MM.1S (cell line): Measurements from ENCODE around the gene HNRNPA3.

Source experiments
- DNase-seq: peaks from one replicate; pipeline ENCODE4 v3.0.0-alpha.2; 2015
- H2AFZ ChIP-seq: fragments of 300-600 bp; sonication (generic); 2 replicates; pipeline ENCODE4 v1.6.0; 2016; ENCODE audit warnings: antibody characterized with exemption, low read length
- H3F3A ChIP-seq: fragments of 300-600 bp; sonication (generic); 2 replicates; pipeline ENCODE4 v1.6.1; 2016; ENCODE audit warnings: mild to moderate bottlenecking, antibody characterized with exemption, low read length, moderate library complexity, mixed read lengths; ENCODE audit not compliant: insufficient read depth
- H3K27ac ChIP-seq: fragments of 300-600 bp; sonication (generic); 2 replicates; pipeline ENCODE4 v1.5.1; 2016; ENCODE audit warnings: mild to moderate bottlenecking, low read length
- H3K27me3 ChIP-seq: fragments of 300-600 bp; sonication (generic); replicated peaks from 2 replicates; pipeline ENCODE4 v1.6.0; 2016; ENCODE audit warnings: low read length; ENCODE audit not compliant: insufficient read depth
- H3K36me3 ChIP-seq: fragments of 300-600 bp; sonication (generic); replicated peaks from 2 replicates; pipeline ENCODE4 v1.6.1; 2016; ENCODE audit warnings: mild to moderate bottlenecking, low read length, mixed read lengths; ENCODE audit not compliant: insufficient read depth
- H3K4me1 ChIP-seq: fragments of 300-600 bp; sonication (generic); 2 replicates; pipeline ENCODE4 v1.6.1; 2016; ENCODE audit warnings: low read length, mixed read lengths
- H3K4me2 ChIP-seq: fragments of 300-600 bp; sonication (generic); 2 replicates; pipeline ENCODE4 v1.6.0; 2016; ENCODE audit warnings: low read depth, low read length
- H3K4me3 ChIP-seq: fragments of 300-600 bp; sonication (generic); 2 replicates; pipeline ENCODE4 v1.5.1; 2016; ENCODE audit warnings: low read length, mixed read lengths
- H3K79me2 ChIP-seq: fragments of 300-600 bp; sonication (generic); 2 replicates; pipeline ENCODE4 v1.6.1; 2016; ENCODE audit warnings: mixed run types, low read length, mixed read lengths
- H3K9ac ChIP-seq: fragments of 300-600 bp; sonication (generic); 2 replicates; pipeline ENCODE4 v1.6.1; 2016; ENCODE audit warnings: low read length, mixed read lengths
- H3K9me2 ChIP-seq: fragments of 300-600 bp; sonication (generic); replicated peaks from 2 replicates; pipeline ENCODE4 v1.6.1; 2016; ENCODE audit warnings: mild to moderate bottlenecking, low read length, mixed read lengths; ENCODE audit not compliant: insufficient read depth
- H3K9me3 ChIP-seq: fragments of 300-600 bp; sonication (generic); replicated peaks from 2 replicates; pipeline ENCODE4 v1.6.1; 2016; ENCODE audit warnings: mild to moderate bottlenecking, low read length, mixed read lengths; ENCODE audit not compliant: insufficient read depth
- H4K20me1 ChIP-seq: fragments of 300-600 bp; sonication (generic); 2 replicates; pipeline ENCODE4 v1.6.1; 2016; ENCODE audit warnings: mild to moderate bottlenecking, low read length, moderate library complexity, mixed read lengths; ENCODE audit not compliant: insufficient read depth
- CTCF ChIP-seq: fragments of 300-600 bp; sonication (generic); IDR thresholded peaks from 2 replicates; pipeline ENCODE4 v1.5.1; 2016; ENCODE audit warnings: antibody characterized with exemption, low read length, mixed read lengths
- EZH2 ChIP-seq: fragments of 300-600 bp; sonication (generic); optimal IDR thresholded peaks from 2 replicates; pipeline ENCODE3; 2017; ENCODE audit warnings: low read depth, mild to moderate bottlenecking, antibody characterized with exemption, low read length, mixed read lengths
- EZH2phosphoT487 ChIP-seq: fragments of 300-600 bp; sonication (generic); IDR thresholded peaks from 2 replicates; pipeline ENCODE4 v1.6.1; 2018; ENCODE audit warnings: antibody characterized with exemption, low read length

HNRNPA3 gene

GRCh38 chr2:177260379-177260778, 47.8 kb downstream of the HNRNPA3 start:
- Histone ChIP-seq H3K79me2 (peaks cover 90% of the 10 kb centered on the region), H3K9me2 (no peaks in the 10 kb centered on the region), H3F3A (peaks cover 16% of the 10 kb centered on the region), H3K4me2 (no peak overlapping the region), H3K36me3 (no peaks in the 10 kb centered on the region), H3K9ac (no peak overlapping the region), H2AFZ (no peak overlapping the region), H3K27ac (no peak overlapping the region), H3K4me3 (no peak overlapping the region), H3K4me1 (peaks cover 14% of the 10 kb centered on the region; the same call in 1 of the 2 replicates), H4K20me1 (peaks cover 44% of the 10 kb centered on the region), H3K9me3 (no peaks in the 10 kb centered on the region), H3K27me3 (no peaks in the 10 kb centered on the region)
- TF ChIP-seq EZH2 (no peak), EZH2phosphoT487 (no peak), CTCF (no peak)
- no peak for DNase-seq

GRCh38 chr2:177261116-177262060, 48.8 kb downstream of the HNRNPA3 start:
- Histone ChIP-seq H3K27me3 (no peaks in the 10 kb centered on the region), H3K79me2 (peaks cover 80% of the 10 kb centered on the region), H3K9me3 (no peaks in the 10 kb centered on the region), H4K20me1 (peaks cover 34% of the 10 kb centered on the region), H3K4me1 (peaks cover 20% of the 10 kb centered on the region), H3K27ac (no peak overlapping the region), H3K9me2 (no peaks in the 10 kb centered on the region), H3K36me3 (no peaks in the 10 kb centered on the region), H3K4me3 (peak overlapping the region; percentile 72), H3K9ac (no peak overlapping the region), H3K4me2 (peak overlapping the region; percentile 69), H3F3A (peaks cover 26% of the 10 kb centered on the region), H2AFZ (no peak overlapping the region)
- TF ChIP-seq EZH2 (no peak), EZH2phosphoT487 (no peak), CTCF (no peak)
- DNase-seq, result no peak

GRCh38 chr2:177262092-177262491, 49.5 kb downstream of the HNRNPA3 start:
- Histone ChIP-seq H3K79me2 (peaks cover 73% of the 10 kb centered on the region), H4K20me1 (peaks cover 27% of the 10 kb centered on the region), H3K27ac (no peak overlapping the region)

More at GRCh38 chr2:177262092-177262491, 49.5 kb downstream of the HNRNPA3 start:
- Histone ChIP-seq H3K9ac (peak overlapping the region; percentile 99; the same call in 1 of the 2 replicates), H3K36me3 (no peaks in the 10 kb centered on the region), H2AFZ (no peak overlapping the region), H3K9me2 (no peaks in the 10 kb centered on the region), H3K4me1 (peaks cover 25% of the 10 kb centered on the region), H3K4me2 (peak overlapping the region; percentile 69), H3K9me3 (no peaks in the 10 kb centered on the region), H3K4me3 (peak overlapping the region; percentile 72), H3K27me3 (no peaks in the 10 kb centered on the region), H3F3A (peaks cover 29% of the 10 kb centered on the region)
- TF ChIP-seq CTCF, result no peak
- no peak for TF ChIP-seq EZH2
- TF ChIP-seq EZH2phosphoT487, result no peak
- no peak for DNase-seq
